ENCODE measurements around the gene GLYR1.
"Not testable (repeated sequence)": the region's sequence is repeated elsewhere in the genome, so short reads cannot be mapped to it uniquely, and the experiment has no call there.

Gene GLYR1

GRCh38 chr16:4788910-4789309 is 58.2 kb downstream of the GLYR1 start:
- no peak for DNase-seq (ENCODE audit: low read depth in 2 of 2)

- no peak for DNase-seq (ENCODE audit: low read depth in 2 of 2)
These were observed 58.6 kb downstream of the GLYR1 start for GRCh38 chr16:4788489-4788889.

- DNase-seq (ENCODE audit: low read depth in 2 of 2): no peak
These were observed 59.2 kb downstream of the GLYR1 start, which contains the start of gene SEPTIN12 for GRCh38 chr16:4787627-4788482. SEPTIN12 (minus strand) TSS chr16:4788345; CDS start chr16:4787645, 700 bp downstream.

- DNase-seq (ENCODE audit: low read depth in 2 of 2): no peak
These were observed 60.0 kb downstream of the GLYR1 start for GRCh38 chr16:4787068-4787467.

GRCh38 chr16:4785758-4786433 is 61.2 kb downstream of the GLYR1 start:
- no peak for DNase-seq (ENCODE audit: low read depth in 2 of 2)

- not testable (repeated sequence) for DNase-seq (ENCODE audit: low read depth in 2 of 2)
These were observed 62.6 kb downstream of the GLYR1 start for GRCh38 chr16:4784444-4784987.

- DNase-seq (ENCODE audit: low read depth in 2 of 2): no peak
These were observed 63.1 kb downstream of the GLYR1 start for GRCh38 chr16:4783951-4784336.

- no peak for DNase-seq (ENCODE audit: low read depth in 2 of 2)
These were observed 63.7 kb downstream of the GLYR1 start for GRCh38 chr16:4783251-4783950.

GRCh38 chr16:4780235-4780634 is 66.9 kb downstream of the GLYR1 start:
- no peak for DNase-seq (ENCODE audit: low read depth in 2 of 2)

GRCh38 chr16:4778050-4778392 is 69.1 kb downstream of the GLYR1 start:
- DNase-seq (ENCODE audit: low read depth in 2 of 2): no peak

- no peak for DNase-seq (ENCODE audit: low read depth in 2 of 2)
These were observed 69.6 kb downstream of the GLYR1 start for GRCh38 chr16:4777339-4778049.

GRCh38 chr16:4776141-4776705 is 70.9 kb downstream of the GLYR1 start:
- DNase-seq (ENCODE audit: low read depth in 2 of 2): no peak

GRCh38 chr16:4775005-4775404 is 72.1 kb downstream of the GLYR1 start:
- no peak for DNase-seq (ENCODE audit: low read depth in 2 of 2)

GRCh38 chr16:4772351-4772750 is 74.7 kb downstream of the GLYR1 start:
- DNase-seq (ENCODE audit: low read depth in 2 of 2): no peak

- DNase-seq (ENCODE audit: low read depth in 2 of 2): no peak
These were observed 75.4 kb downstream of the GLYR1 start for GRCh38 chr16:4771646-4772045.

- no peak for DNase-seq (ENCODE audit: low read depth in 2 of 2)
These were observed 77.8 kb downstream of the GLYR1 start for GRCh38 chr16:4769306-4769638.

GRCh38 chr16:4768549-4769305 is 78.4 kb downstream of the GLYR1 start:
- DNase-seq (ENCODE audit: low read depth in 2 of 2): peak; percentile 85 to 88

GRCh38 chr16:4767872-4768548 is 79.1 kb downstream of the GLYR1 start:
- DNase-seq (ENCODE audit: low read depth in 2 of 2): no peak

- peak; percentile 82 to 83 for DNase-seq (ENCODE audit: low read depth in 2 of 2)
These were observed 80.0 kb downstream of the GLYR1 start, which contains the start of gene ZNF500 for GRCh38 chr16:4766875-4767628. ZNF500 (minus strand) TSS chr16:4767162; CDS start chr16:4765978, 1,184 bp downstream.

Data from fibroblast of skin of left biceps (primary cell).